ENCODE results near the gene EPOP.

- TF ChIP-seq, protein P1, sequence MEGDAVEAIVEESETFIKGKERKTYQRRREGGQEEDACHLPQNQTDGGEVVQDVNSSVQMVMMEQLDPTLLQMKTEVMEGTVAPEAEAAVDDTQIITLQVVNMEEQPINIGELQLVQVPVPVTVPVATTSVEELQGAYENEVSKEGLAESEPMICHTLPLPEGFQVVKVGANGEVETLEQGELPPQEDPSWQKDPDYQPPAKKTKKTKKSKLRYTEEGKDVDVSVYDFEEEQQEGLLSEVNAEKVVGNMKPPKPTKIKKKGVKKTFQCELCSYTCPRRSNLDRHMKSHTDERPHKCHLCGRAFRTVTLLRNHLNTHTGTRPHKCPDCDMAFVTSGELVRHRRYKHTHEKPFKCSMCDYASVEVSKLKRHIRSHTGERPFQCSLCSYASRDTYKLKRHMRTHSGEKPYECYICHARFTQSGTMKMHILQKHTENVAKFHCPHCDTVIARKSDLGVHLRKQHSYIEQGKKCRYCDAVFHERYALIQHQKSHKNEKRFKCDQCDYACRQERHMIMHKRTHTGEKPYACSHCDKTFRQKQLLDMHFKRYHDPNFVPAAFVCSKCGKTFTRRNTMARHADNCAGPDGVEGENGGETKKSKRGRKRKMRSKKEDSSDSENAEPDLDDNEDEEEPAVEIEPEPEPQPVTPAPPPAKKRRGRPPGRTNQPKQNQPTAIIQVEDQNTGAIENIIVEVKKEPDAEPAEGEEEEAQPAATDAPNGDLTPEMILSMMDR (IDR thresholded peaks at IDR 0.05 in 2 of 3, conservative IDR thresholded peaks at IDR 0.05 in 1 of 3; ENCODE audit: borderline replicate concordance in 1 of 3, insufficient read depth in 1 of 3, low read depth in 2 of 3, low read length in 2 of 3) = no peak
- TF ChIP-seq POLR2A (IDR thresholded peaks at IDR 0.05; ENCODE audit: borderline replicate concordance, extremely low read depth, insufficient read depth, insufficient read length) (no peak), JUND (IDR thresholded peaks at IDR 0.05) (no peak), SP1 (IDR thresholded peaks at IDR 0.05; ENCODE audit: low read depth) (no peak), POLR2AphosphoS5 (IDR thresholded peaks at IDR 0.05; ENCODE audit: low read depth, low read length) (no peak), EZH2 (IDR thresholded peaks at IDR 0.05) (no peak), MAX (IDR thresholded peaks at IDR 0.05) (no peak), ATF3 (IDR thresholded peaks at IDR 0.05) (no peak), EZH2phosphoT487 (IDR thresholded peaks at IDR 0.05; ENCODE audit: borderline replicate concordance) (no peak), CEBPB (IDR thresholded peaks at IDR 0.05; ENCODE audit: low read depth) (no peak), SRF (IDR thresholded peaks at IDR 0.05; ENCODE audit: low read depth) (no peak), YY1 (IDR thresholded peaks at IDR 0.05; ENCODE audit: extremely low read depth, insufficient replicate concordance, low read depth, low read length) (no peak), EGR1 (IDR thresholded peaks at IDR 0.05; ENCODE audit: low read depth) (no peak)
These were observed 46.8 kb downstream of the EPOP start for GRCh38 chr17:38627957-38628356.
